A204.1 (cell line): ENCODE data around the gene ZNF554.

ENCODE experiments used
- FAIRE-seq: peaks from 2 replicates; lab custom pipeline; 2012; peaks lifted over from hg19 to GRCh38; lab: Jason Lieb, UNC

ZNF554 gene

DNA sequence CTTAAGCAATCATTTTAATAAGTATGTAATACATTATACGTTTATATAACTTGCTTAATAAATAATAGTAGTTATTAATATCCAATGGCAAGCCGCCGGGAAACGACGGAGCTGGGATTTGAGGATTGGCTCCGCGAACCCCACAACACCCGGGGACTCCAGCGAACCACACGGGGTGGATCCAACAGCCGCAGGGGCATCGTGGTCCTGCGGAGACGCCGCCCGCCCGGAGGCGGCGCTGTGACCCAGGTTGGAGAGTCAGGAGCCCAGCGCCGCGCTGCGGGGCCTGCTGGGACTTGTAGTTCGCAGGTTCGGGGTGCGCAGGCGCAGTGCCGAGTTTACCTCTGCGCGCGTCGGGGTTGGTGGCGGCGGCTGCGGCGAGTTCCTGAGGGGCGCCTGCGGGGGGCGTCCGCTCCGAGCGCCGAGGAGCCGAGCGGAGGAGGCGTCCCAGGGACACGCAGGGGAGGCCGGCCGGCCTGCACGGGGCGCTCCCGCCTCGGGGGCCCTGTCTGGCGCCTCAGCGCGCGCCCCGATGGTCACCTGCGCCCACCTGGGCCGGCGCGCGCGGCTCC is at the start of gene ZNF554:
Gene ZNF554, plus strand, starts transcription at position 329 of the 572 bp plus-strand sequence. Its CDS starts 204 bp downstream, at position 533.
- no peak for FAIRE-seq

DNA sequence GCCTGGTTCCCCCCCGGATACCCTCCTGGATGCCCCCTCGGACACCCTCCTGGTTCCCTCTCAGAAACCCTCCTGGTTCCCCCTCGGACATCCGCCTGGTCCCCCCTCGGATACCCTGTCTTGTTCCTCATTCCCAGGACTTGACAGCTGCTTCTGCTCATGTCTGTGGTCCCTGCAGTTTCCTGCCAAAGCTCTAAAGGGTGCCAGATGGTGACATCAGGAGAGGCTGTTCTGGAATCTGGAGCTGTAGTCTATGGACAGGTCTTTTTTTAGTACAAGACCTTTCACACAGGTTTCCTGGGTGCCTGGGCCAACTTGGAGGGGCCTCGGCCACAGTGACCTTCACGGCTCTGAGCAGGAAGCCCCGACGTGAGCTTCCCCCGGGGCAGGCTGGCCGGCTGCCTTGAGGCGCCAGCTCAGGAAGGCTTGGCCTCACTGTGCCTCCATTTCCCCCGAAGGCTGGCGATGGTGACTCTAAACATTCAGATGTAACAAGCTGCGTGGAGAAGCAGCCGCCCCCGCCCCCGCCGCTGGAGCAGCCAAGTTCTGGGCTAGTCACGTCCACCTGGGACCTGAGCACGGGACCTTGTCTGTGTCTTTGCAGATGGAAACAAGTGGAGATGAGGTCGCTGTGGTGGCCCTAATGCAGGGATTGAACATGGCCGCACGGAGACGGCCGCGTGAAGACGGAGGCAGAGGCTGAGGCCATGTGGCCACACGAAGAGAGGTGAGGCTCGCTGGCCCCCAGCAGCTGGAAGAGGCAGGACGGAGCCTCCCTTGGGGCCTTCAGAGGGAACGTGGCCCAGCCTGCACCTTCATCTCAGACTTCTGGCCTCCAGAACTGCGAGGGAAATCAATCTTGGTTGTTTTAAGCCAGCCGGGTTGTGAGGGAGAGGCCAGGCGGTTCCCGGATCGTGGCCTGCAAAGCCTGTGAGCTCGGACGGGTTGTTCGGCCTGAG is 49.3 kb upstream of the ZNF554 start:
- no peak for FAIRE-seq

DNA sequence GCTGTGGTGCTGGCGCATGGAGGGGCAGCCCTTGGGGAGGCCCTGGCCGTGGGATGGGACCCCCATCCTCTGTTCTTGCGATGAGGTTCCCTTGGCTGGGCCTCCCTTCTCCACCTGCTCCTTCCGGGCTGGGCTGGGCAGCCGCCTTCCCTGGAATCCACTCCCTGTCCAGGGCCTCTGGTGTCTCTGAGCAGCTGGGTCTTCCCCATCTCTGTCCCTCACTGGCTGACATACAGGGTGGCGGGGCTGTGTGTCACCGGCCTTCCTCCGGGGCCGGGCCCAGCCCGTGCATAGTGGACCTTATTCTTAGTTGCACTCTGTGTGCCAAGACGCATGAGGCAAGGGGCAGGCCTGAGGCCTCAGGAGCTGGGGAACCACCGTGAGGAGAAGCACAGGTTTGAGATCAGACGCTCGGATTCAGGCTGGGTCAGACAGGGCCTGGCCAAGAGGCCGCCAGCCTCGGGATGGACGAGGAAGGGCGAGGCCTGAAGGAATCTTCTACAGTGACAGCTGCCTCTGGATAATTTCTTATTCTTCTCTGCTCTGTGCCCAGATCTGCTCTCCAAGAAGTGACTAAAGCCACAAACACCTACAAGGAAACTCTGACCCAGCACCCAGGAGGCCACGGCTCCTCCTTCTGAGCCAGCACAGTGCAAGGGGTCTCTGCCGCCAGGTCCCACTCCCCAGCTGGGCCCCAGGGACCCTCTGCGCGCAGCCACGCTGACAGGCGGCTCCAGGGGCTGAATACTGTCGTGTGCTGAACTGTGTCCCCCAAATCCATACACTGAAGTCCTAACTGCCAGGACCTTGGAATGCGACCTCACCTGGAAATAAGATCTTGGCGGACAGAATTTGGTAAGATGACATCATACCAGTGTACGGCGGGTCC is 47.6 kb upstream of the ZNF554 start:
- FAIRE-seq, result no peak

DNA sequence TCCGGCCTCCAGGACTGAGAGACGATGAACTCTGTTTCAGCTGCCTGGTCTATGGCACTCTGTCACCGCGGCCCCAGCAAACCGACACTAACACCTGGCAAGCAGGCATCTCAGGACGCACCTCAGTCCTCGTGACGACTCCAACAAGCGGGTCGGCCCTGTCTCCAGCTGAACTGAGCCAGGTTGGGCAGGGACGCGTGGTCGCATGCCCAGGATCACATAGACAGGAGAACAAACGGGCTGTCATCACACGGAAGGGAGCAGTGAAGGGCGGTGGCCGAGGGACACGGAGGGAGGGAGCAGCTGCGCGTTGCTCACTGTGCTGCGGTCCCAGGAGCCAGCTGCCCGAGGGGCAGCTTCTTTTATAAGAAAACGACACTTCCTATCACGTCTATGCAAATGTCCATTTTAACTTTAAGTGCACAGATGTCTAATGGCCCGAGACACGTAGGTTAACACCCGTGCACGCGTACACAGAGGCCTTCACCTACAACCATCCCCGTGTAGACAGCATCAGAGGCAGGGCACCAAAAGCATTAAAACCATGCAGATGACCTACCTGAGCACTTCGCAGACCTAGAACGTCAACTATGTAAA is 45.5 kb upstream of the ZNF554 start:
- no peak for FAIRE-seq

DNA sequence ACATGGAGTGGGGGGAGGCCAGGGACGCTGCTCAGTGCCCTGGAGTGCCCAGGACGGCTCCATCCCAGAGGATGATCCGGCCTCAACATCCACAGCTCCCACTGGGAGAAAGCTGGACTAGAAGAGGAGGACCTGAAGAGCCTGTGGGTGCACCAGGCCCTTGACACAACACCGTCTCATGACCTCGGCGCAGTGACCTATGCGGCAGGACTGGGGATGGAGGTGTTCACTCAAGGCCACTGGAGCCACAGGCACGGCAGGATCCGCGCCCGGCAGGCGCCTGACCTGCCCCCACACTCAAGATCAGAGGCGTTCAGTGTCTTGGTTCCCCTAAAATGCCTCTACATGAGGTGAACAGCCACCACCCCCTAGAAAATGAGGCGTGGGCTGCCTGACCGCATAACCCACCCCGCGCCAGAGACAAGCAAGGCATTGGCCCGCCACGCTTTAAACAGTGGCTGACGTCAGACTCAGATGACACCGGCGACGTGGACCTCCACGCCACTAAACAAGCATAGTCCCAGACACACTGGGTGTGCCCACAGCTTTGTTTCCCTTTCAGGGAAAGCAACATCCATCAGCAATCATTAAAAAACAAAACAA is 44.6 kb upstream of the ZNF554 start:
- no peak for FAIRE-seq

DNA sequence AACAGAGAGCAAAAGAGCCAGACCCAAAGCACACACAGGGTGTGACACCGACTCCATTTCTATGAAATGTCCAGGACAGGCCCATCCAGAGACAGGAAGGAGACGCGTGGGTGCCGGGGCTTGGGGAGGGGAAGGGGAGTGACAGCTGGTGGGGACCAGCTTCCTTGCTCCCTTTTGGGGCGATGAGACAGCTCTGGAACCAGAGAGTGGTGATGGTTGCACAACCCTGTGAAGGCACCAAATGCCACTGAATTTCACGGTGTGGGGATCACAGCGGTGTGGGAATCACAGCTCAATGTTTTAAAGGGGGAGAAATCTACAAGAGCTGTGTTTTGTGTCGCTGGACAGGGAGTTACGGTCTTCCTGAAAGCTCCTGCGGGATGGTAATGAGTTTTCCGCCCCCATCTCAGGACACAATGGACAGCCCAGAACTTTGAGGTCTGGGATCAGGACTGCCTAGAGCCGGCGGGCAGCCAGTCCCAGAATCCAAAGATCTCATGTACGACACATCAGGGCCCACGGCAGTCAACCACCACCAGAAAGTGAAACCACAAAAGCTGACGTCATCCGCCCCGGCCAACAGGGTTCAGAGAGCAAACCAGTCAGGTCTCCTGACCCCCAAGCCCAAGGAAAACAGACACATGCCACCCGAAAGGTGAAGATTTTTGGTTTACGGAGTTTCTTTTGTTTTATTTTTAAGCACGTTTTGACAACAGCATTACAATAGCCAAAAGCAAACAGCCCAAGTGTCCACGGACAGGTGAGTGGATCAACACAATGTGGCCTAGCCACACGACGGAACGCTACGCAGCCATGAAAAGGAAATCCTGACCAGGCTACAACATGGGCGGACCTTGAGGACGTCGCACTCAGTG is 43.9 kb upstream of the ZNF554 start:
- FAIRE-seq, result no peak

DNA sequence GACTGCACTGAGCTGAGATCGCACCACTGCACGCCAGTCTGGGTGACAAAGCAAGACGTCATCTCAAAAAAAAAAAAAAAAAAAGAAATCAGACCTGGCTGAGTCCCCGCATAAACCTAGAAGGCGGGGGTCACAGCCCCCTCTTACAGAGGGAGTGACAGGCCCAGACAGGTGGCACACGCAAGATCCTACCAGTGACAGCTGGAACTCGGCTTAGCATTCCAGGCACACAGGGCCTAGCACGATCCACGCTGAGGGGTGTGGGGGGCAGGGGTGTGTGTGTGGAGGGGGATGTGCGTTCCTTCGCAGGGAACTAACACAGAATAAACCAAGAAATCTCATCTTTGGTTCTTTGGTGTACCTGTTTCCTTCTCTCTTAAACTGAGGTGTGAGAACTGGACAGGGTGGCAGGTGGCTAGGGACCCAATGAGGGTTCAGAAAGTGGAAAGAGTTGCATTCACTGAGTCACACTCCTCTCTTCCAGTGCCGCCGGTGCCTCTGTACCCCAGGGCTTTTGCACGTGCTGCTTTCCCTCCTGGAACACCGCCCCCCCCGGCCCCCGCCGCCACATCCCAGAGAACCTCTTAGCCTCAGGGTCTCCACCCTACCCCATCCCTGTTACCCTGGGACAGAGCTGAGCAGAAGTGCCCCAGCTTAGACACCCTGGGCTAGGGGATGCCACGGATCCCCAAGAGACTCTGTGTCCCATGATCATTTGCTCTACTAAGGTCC is 41.5 kb upstream of the ZNF554 start:
- no peak for FAIRE-seq

DNA sequence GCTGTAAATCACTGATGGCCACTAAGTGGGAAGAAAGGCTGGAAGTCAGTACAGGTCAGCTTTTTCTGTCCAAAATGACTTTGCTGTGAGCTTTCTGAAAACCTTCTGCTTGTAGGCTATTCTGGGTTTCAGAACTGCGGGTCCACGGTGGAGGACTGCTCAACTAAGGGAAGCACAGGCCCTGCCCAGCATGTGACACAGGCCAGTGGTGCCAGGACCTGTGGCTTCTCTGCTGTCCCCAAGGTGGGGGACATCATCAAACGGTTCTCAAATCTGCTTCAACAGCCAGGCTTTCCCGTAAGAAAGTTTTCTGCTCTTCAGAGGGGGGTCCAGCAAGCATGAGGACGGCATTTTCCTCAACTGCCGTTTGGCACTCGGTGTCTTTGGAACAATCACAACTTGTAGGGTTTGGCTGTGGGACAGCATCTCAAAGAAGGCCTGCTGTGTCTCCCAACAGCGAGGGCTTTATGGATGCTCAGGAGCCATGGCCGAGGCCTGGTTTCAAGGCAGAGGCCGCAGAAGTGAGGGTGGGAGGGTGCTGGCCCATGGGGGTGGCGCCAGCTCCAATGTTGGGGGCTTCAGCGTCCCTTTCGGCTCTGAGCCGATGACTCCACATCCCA is 40.4 kb upstream of the ZNF554 start:
- no peak for FAIRE-seq

DNA sequence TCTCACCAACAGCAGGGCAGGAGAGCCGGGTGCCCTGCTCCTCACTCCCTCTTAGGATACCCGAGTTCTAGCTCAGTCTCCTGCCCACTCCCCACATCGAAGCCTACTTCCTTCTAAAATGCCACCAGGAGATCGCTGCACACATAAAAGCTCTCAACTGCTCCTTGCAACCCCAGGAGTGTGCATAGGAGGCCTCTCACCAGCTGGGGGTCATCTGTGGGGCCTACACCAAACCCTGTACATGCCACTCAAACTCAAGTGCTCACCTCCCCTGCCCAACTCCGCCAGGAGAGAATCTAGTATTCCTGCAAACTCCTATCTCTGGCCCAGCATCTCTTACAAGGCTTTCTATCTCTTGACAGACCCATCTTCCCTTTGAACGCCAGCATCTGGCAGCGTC is 39.4 kb upstream of the ZNF554 start:
- no peak for FAIRE-seq

DNA sequence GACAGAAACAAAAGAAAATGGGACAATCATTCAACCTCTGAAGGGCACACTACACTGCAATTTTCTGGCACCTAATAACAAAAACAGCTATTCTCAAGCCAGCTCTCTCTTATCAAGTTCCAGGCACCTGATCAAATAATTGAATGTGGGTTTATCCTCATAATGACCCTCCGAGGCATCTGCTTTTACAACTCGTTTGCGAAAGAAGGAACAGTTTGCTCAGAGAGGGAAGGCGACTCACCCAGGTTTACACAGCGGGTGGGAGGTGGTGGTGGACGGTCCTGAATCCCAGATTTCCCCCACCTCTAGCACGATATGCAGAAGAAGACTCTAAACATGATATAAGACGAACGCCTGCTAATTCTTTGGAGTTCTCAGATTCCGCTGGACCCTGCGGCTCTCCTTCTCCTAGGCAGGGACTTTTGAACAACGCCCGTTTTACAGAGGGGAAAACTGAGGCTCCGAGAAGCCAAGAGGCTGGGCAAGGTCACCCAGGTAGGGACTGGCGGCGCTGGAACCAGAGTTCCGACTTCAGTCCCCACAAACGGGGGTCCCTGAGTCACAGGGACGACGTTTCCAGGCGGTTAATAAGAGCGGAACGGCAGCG is 37.2 kb upstream of the ZNF554 start:
- FAIRE-seq, result no peak

DNA sequence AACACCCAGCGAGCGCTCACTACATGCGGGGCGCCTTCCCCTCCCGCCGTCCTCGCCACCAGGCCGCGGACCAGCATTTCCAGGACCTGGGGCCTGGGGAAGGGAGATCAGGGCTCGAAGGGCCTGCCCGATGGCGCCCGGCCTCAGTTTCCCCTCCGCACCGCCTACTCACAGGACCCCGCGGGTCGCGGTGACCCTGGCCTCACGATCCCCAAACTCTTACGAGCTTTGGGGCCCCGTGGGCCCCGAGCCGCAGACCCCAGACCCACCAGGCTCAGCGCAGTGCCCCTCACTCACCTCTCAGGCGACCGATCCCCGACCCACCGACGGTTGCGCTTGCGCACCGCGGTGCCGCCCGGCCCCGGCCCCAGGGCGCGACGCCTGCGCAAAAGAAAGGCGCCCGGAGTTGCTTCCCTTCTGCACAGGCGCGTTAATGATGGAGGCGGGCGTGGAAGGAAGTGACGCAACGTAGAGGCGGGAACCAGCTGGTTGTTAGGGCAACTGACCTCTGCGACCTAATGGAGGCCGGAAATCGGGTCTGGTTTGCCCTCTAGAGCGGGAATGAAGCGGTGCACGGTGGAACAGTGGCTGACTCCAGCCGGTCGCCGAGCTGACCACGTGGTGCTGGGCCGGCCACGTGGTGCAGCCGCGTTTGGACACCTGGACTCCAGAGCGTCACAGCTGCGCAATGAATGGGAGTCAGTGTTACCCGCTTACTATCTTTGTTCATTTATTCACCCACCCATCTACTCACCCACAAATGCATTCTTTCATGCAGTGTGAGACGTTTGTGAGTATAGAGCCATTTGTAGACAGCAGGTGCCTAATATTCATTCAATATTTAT is 36.5 kb upstream of the ZNF554 start, which contains the start of gene SGTA:
Gene SGTA, minus strand, starts transcription at position 338 of the 845 bp plus-strand sequence. CDS start 14,205 bp downstream, outside the sequence.
- FAIRE-seq, result peak; percentile 97

DNA sequence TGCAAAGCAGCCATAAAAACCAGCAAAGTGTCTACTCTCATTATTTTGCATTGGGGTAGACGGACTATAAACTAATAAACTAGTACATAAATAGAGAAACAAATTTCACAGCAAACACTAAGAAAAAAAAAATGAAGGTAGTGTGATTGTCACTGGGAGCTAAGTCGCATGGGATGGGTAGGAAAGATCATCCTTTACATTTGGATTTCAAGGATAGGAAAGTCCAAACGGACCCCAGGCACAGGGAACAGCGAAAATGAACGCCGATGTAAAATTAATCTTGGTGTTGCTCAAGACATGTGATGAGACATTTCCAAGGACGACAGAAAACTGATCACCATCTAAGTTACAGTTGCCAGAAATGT is 35.9 kb upstream of the ZNF554 start:
- FAIRE-seq, result no peak

DNA sequence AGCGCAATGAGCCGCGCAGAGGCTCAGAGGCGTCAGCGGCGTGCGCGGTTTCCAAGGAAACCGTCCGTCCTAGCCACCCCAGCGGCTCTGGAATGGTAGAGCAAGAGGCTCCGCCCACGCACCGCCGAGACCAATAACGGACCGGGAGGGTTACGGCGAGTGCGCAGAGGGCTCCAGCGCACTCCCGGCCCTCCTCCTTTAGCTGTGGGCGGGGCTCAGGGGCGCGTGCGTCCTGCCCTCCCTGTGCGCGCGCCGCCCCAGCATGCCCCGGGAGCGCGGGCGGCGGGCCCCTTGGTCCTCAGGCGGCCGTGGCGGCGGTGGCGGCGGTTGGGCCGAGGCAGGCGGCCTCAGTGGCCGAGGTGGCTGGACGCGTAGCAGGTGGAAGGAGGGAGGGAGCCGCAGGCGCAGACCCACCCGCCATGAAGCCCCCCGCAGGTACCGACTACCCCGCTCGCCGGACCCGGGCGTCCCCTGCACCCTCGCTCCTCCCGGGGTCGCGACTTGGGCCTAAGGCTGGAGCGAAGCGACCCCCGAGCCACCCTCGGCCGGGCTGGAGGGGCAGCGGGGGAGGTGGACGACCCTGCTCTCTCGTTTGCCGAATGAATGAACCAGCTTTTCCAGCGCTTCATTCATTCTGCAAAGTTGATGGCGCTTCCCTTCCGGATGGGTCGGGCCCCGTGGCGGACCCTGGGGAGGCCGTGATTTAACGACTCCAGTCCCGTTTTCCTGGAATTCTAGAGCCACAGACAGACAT is 34.2 kb upstream of the ZNF554 start, which contains the start of gene THOP1:
Gene THOP1, plus strand, starts transcription at position 260 of the 754 bp plus-strand sequence. Its CDS starts 160 bp downstream, at position 420.
- FAIRE-seq, result peak; percentile 89

DNA sequence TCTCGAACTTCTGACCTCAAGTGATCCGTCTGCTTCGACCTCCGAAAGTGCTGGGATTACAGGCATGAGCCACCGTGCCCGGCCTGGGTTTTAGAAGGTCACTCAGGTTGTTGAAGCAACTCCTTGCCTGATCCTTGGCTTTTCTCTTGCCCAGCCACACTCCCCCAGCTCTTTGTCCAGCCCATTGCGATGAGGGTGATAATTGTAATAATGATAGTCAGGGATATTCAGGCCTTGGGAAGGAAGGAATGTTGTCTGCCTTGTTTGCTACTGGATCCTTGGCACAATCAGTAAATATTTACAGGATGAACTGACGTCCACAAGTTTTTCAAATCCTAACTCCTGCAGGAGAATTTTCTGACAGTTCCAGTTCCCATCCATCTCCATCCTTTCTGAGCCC is 32.6 kb upstream of the ZNF554 start:
- FAIRE-seq, result no peak

DNA sequence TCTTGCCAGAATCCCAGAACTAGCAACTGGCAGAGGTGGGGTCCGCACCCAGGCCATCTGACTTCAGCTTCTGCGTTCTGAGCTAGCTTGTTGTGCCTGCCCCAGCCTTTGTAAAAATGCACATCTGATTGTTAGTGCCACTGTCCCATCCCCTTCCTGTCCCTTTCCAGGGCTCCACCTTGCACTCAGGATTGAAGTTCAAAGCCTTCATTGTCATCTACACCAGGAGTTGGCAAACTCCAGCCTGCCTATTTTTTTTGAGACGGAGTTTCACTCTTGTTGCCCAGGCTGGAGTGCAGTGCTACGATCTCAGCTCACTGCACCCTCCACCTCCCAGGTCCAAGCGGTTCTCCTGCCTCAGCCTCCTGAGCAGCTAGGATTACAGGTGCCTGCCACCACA is 31.4 kb upstream of the ZNF554 start:
- no peak for FAIRE-seq

DNA sequence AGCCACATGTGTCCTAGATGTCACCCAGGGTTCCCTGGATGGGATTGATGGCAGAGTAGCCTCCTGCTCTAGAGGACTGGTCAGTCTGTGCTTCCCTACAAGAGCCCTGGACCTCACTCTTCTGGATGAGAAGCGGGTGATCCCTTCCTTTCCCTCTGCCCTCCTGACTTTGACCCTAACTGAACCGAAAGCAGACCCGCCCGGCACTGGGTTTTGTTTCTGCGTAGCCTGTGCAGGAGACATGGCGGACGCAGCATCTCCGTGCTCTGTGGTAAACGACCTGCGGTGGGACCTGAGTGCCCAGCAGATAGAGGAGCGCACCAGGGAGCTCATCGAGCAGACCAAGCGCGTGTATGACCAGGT is 29.5 kb upstream of the ZNF554 start:
- FAIRE-seq, result no peak

DNA sequence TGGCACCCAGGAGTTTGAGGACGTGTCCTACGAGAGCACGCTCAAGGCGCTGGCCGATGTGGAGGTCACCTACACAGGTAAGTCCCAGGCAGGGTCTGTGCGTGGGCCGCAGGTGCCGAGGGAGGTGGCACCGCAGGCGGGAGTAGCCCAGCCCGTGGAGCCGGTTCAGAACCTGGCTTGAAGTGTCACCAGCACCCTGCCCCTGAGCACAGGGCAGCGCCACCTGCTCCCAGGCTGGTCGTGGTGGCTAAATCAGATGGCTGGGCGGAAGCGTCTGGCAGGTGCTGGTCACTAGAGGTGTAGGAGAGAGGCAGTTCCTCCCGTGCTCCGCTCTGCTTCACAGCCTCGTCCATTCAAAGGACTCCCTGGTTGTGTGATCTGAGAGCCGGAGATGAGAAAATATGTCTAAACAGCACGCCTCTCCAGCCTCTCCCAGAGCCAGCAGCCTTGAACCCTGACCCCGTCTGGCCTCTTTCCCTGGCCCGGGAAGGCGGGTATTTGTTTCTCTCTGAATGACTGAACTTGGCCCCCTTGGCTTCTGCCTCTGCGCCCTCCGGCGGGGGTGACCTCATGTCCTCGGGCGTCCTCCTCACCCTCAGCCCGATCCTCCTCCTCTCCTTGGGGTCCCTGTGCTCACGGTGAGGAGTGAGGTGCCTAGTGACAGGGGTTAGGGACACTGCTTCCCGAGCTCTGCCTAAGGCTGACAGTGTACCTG is 29.0 kb upstream of the ZNF554 start:
- no peak for FAIRE-seq
